ENCODE measurements around the gene LRRC17. TPM values are rescaled to one million over a fixed set of nuclear protein-coding genes. Genes with fewer than 3 reads are reported as not detected.
"Not testable (repeated sequence)": the region's sequence is repeated elsewhere in the genome, so short reads cannot be mapped to it uniquely, and the experiment has no call there.

The LRRC17 gene
- total RNA-seq, 2 experiments from 2014 or later = 0.33 TPM; not detected in 1

- Mint-ChIP-seq H3K27ac (no peak overlapping the region), H3K4me3 (no peak overlapping the region), H3K36me3 (no peaks in the 10 kb centered on the region), H3K9me3 (peaks cover 2% of the 10 kb centered on the region), H3K4me1 (ENCODE audit: low read depth) (no peaks in the 10 kb centered on the region), H3K27me3 (no peaks in the 10 kb centered on the region)
- POLR2A ChIA-PET = no interaction called here
- DNase-seq = no peak
- CTCF ChIA-PET = no interaction called here
- intact Hi-C loops (cut with micrococcal nuclease) = loop anchor here (5.0 kb wide), 1 partner anchor 51 kb away; no protein-coding TSS in a partner anchor
Measured at GRCh38 chr7:102966465-102966864, 53.7 kb downstream of the LRRC17 start.

DNA sequence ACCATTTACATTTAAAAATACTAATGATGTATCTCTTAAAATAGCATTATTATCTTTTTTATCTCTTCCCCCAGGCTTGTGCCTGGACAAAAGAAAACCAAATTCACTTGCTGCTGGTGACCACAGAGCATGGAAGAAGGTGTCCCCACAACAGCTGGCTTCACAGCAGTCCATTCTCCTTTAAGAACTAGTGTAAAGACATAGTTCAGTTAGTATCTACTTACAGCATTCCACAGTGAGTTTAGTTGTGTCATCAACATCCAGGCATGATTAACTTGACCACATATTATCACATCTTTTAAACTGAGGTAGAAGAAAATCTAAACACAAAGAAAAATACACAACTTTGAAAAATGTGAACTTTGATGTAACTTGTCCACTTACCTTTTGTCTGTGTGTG lies 55.0 kb downstream of the LRRC17 start:
- no peak for DNase-seq
- intact Hi-C loops (cut with micrococcal nuclease) = loop anchor here (5.0 kb wide), 1 partner anchor 50 kb away; no protein-coding TSS in a partner anchor
- Mint-ChIP-seq H3K4me3 (no peak overlapping the region), H3K27ac (no peak overlapping the region), H3K9me3 (no peaks in the 10 kb centered on the region), H3K27me3 (no peaks in the 10 kb centered on the region), H3K4me1 (ENCODE audit: low read depth) (no peaks in the 10 kb centered on the region), H3K36me3 (no peaks in the 10 kb centered on the region)
- CTCF ChIA-PET = no interaction called here
- POLR2A ChIA-PET = no interaction called here

- Mint-ChIP-seq H3K4me1 (ENCODE audit: low read depth) (no peaks in the 10 kb centered on the region), H3K27ac (no peak overlapping the region), H3K4me3 (no peak overlapping the region), H3K9me3 (no peaks in the 10 kb centered on the region), H3K36me3 (no peaks in the 10 kb centered on the region), H3K27me3 (no peaks in the 10 kb centered on the region)
- CTCF ChIA-PET = no interaction called here
- POLR2A ChIA-PET = no interaction called here
- no peak for DNase-seq
- intact Hi-C loops (cut with micrococcal nuclease) = no loop called here
Measured at GRCh38 chr7:102973096-102973802, 60.4 kb downstream of the LRRC17 start.

GRCh38 chr7:102974366-102975236 lies 61.8 kb downstream of the LRRC17 start:
- no peak overlapping the region for H3K4me3 Mint-ChIP-seq
- ChIA-PET POLR2A (no interaction called here), CTCF (no interaction called here)
- no peaks in the 10 kb centered on the region for H3K36me3 Mint-ChIP-seq
- H3K27ac Mint-ChIP-seq = no peak overlapping the region
- no peaks in the 10 kb centered on the region for H3K27me3 Mint-ChIP-seq
- H3K4me1 Mint-ChIP-seq (ENCODE audit: low read depth) = no peaks in the 10 kb centered on the region
- intact Hi-C loops (cut with micrococcal nuclease) = no loop called here
- H3K9me3 Mint-ChIP-seq = no peaks in the 10 kb centered on the region
- DNase-seq = no peak

- POLR2A ChIA-PET = no interaction called here
- CTCF ChIA-PET = no interaction called here
- Mint-ChIP-seq H3K27ac (no peak overlapping the region), H3K36me3 (no peaks in the 10 kb centered on the region), H3K4me1 (ENCODE audit: low read depth) (no peaks in the 10 kb centered on the region), H3K9me3 (no peaks in the 10 kb centered on the region), H3K4me3 (no peak overlapping the region), H3K27me3 (no peaks in the 10 kb centered on the region)
- intact Hi-C loops (cut with micrococcal nuclease) = no loop called here
- no peak for DNase-seq
Measured at GRCh38 chr7:102975854-102976253, 63.1 kb downstream of the LRRC17 start.

- intact Hi-C loops (cut with micrococcal nuclease) = no loop called here
- H3K4me1 Mint-ChIP-seq (ENCODE audit: low read depth) = no peaks in the 10 kb centered on the region
- H3K4me3 Mint-ChIP-seq = no peak overlapping the region
- no peaks in the 10 kb centered on the region for H3K9me3 Mint-ChIP-seq
- CTCF ChIA-PET = no interaction called here
- POLR2A ChIA-PET = no interaction called here
- no peak for DNase-seq
- H3K27ac Mint-ChIP-seq = no peak overlapping the region
- no peaks in the 10 kb centered on the region for H3K27me3 Mint-ChIP-seq
- no peaks in the 10 kb centered on the region for H3K36me3 Mint-ChIP-seq
Measured at GRCh38 chr7:102976493-102976892, 63.7 kb downstream of the LRRC17 start.

- DNase-seq; CTCF ChIA-PET; H3K4me3 Mint-ChIP-seq; H3K9me3 Mint-ChIP-seq; POLR2A ChIA-PET; intact Hi-C loops (cut with micrococcal nuclease); H3K4me1 Mint-ChIP-seq (ENCODE audit: low read depth); H3K27ac Mint-ChIP-seq; H3K27me3 Mint-ChIP-seq; H3K36me3 Mint-ChIP-seq: not testable (repeated sequence)
Measured at GRCh38 chr7:102977586-102977985, 64.8 kb downstream of the LRRC17 start.

DNA sequence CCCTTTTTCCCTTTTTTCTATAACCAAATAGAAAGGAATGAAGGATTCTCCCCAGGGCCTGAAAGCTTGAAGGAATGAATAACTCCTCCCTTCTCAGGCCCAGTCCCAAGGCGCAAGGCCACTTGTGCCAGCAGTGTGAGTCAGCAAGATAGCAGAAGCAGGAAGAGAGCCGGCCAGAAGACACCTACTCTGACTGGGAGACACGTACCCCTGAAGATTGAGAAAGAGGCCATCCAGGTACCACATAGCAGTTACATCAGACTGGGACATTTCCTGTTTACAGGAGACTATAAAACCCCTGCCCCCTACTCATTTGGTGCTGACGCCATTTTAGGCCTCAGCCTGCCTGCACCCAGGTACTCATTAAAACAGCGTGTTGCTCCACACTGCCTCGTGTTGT lies 65.5 kb downstream of the LRRC17 start:
- H3K4me3 Mint-ChIP-seq = no peak overlapping the region
- CTCF ChIA-PET = no interaction called here
- no peak overlapping the region for H3K27ac Mint-ChIP-seq
- H3K27me3 Mint-ChIP-seq = no peaks in the 10 kb centered on the region
- POLR2A ChIA-PET = no interaction called here
- H3K9me3 Mint-ChIP-seq = no peaks in the 10 kb centered on the region
- no peak for DNase-seq
- no peaks in the 10 kb centered on the region for H3K4me1 Mint-ChIP-seq (ENCODE audit: low read depth)
- H3K36me3 Mint-ChIP-seq = no peaks in the 10 kb centered on the region
- intact Hi-C loops (cut with micrococcal nuclease) = no loop called here

GRCh38 chr7:102979670-102980069 lies 66.9 kb downstream of the LRRC17 start:
- Mint-ChIP-seq H3K4me1 (ENCODE audit: low read depth) (no peaks in the 10 kb centered on the region), H3K9me3 (no peaks in the 10 kb centered on the region), H3K27me3 (no peaks in the 10 kb centered on the region), H3K27ac (no peak overlapping the region), H3K36me3 (no peaks in the 10 kb centered on the region), H3K4me3 (no peak overlapping the region)
- no peak for DNase-seq
- ChIA-PET CTCF (no interaction called here), POLR2A (no interaction called here)
- intact Hi-C loops (cut with micrococcal nuclease) = no loop called here

GRCh38 chr7:102981451-102981850 lies 68.7 kb downstream of the LRRC17 start:
- intact Hi-C loops (cut with micrococcal nuclease) = no loop called here
- POLR2A ChIA-PET = no interaction called here

GRCh38 chr7:102982235-102982634 lies 69.4 kb downstream of the LRRC17 start:
- Mint-ChIP-seq H3K9me3 (no peaks in the 10 kb centered on the region), H3K36me3 (no peaks in the 10 kb centered on the region), H3K4me3 (no peak overlapping the region), H3K27me3 (no peaks in the 10 kb centered on the region), H3K27ac (no peak overlapping the region), H3K4me1 (ENCODE audit: low read depth) (no peaks in the 10 kb centered on the region)
- DNase-seq = no peak
- intact Hi-C loops (cut with micrococcal nuclease) = no loop called here
- POLR2A ChIA-PET = no interaction called here
- CTCF ChIA-PET = no interaction called here

More at GRCh38 chr7:102981451-102981850, 68.7 kb downstream of the LRRC17 start:
- no peak overlapping the region for H3K27ac Mint-ChIP-seq
- H3K36me3 Mint-ChIP-seq = no peaks in the 10 kb centered on the region
- no peaks in the 10 kb centered on the region for H3K9me3 Mint-ChIP-seq
- DNase-seq = no peak
- CTCF ChIA-PET = no interaction called here
- no peaks in the 10 kb centered on the region for H3K4me1 Mint-ChIP-seq (ENCODE audit: low read depth)
- H3K4me3 Mint-ChIP-seq = no peak overlapping the region
- no peaks in the 10 kb centered on the region for H3K27me3 Mint-ChIP-seq

- POLR2A ChIA-PET = no interaction called here
- Mint-ChIP-seq H3K4me3 (no peak overlapping the region), H3K9me3 (no peaks in the 10 kb centered on the region), H3K4me1 (ENCODE audit: low read depth) (no peaks in the 10 kb centered on the region), H3K36me3 (no peaks in the 10 kb centered on the region), H3K27ac (no peak overlapping the region), H3K27me3 (no peaks in the 10 kb centered on the region)
- CTCF ChIA-PET = no interaction called here
- DNase-seq = no peak
- intact Hi-C loops (cut with micrococcal nuclease) = no loop called here
Measured at GRCh38 chr7:102983602-102984001, 70.8 kb downstream of the LRRC17 start.

Measured in activated CD4-positive, alpha-beta memory T cell treated with anti-CD3 and anti-CD28 coated beads for 36 hours (primary cell).